H1 (cell line): Measurements from ENCODE around the gene NUDT19. TPM values are rescaled to one million over a fixed set of nuclear protein-coding genes. Genes with fewer than 3 reads are reported as not detected.

Experiments used
- CTCF ChIA-PET: fragments of 300-600 bp; sonication (Branson Sonifier 250); formaldehyde crosslinking; loops from one replicate; lab custom pipeline; 2021; ENCODE audit not compliant: partially characterized antibody; lab: Charles Lee
- POLR2A ChIA-PET: fragments of 300-600 bp; sonication (Branson Sonifier 250); formaldehyde crosslinking; loops from one replicate; lab custom pipeline; 2021; ENCODE audit warnings: inconsistent platforms; ENCODE audit not compliant: partially characterized antibody; lab: Charles Lee
- DNase-seq, 2 experiments: peaks; one replicate each; pipeline versions ENCODE4 v3.0.0 to v3.0.0-alpha.2; 2010 to 2022; ENCODE audit warnings: low spot score in 2 of 2, low read depth in 1 of 2, mixed read lengths in 1 of 2
- FAIRE-seq: peaks from 2 replicates; lab custom pipeline; 2011; peaks lifted over from hg19 to GRCh38; lab: Jason Lieb, UNC
- H2AFZ ChIP-seq: 2 replicates; pipeline ENCODE4 v1.8.1; 2012; ENCODE audit warnings: low read length, inconsistent platforms
- H2AK5ac ChIP-seq: 2 replicates; pipeline ENCODE4 v1.6.1; 2013; ENCODE audit warnings: low read depth, low read length
- H2BK120ac ChIP-seq: replicated peaks from 2 replicates; pipeline ENCODE3; 2013; ENCODE audit warnings: low read depth, low read length, inconsistent platforms
- H2BK12ac ChIP-seq: 2 replicates; pipeline ENCODE4 v1.6.1; 2013; ENCODE audit warnings: low read depth, low read length
- H2BK15ac ChIP-seq: 2 replicates; pipeline ENCODE4 v1.6.1; 2013; ENCODE audit warnings: low read length
- H2BK20ac ChIP-seq: 2 replicates; pipeline ENCODE4 v1.6.1; 2013; ENCODE audit warnings: low read length
- H2BK5ac ChIP-seq: 2 replicates; pipeline ENCODE4 v1.6.1; 2013; ENCODE audit warnings: low read depth, low read length
- H3K14ac ChIP-seq: 2 replicates; pipeline ENCODE4 v1.6.1; 2013; ENCODE audit warnings: inconsistent platforms; ENCODE audit not compliant: insufficient read length
- H3K18ac ChIP-seq: 2 replicates; pipeline ENCODE4 v1.6.1; 2013; ENCODE audit warnings: low read length; ENCODE audit errors: extremely low read depth
- H3K23ac ChIP-seq: 2 replicates; pipeline ENCODE4 v1.6.1; 2013; ENCODE audit warnings: inconsistent platforms; ENCODE audit not compliant: insufficient read length
- H3K23me2 ChIP-seq: 2 replicates; pipeline ENCODE4 v1.6.1; 2013; ENCODE audit warnings: low read depth, low read length
- H3K27ac ChIP-seq: 2 replicates; pipeline ENCODE4 v1.6.1; 2011; ENCODE audit warnings: low read depth, low read length, inconsistent platforms
- H3K27me3 ChIP-seq, 4 experiments: replicated peaks in 1 of 4; 1 replicate in 1 of 4; 2 replicates in 3 of 4; pipeline versions ENCODE4 v1.6.1 to v1.8.1; 2011 to 2013; ENCODE audit warnings: low read length in 3 of 4, mild to moderate bottlenecking in 3 of 4, inconsistent platforms in 2 of 4, mixed read lengths in 2 of 4, moderate library complexity in 1 of 4; ENCODE audit not compliant: control insufficient read depth in 3 of 4, insufficient read depth in 3 of 4; ENCODE audit errors: extremely low read depth in 1 of 4
- H3K36me3 ChIP-seq, 4 experiments: 2 replicates each; pipeline versions ENCODE4 v1.6.1 to v1.8.1; 2011 to 2013; ENCODE audit warnings: mild to moderate bottlenecking in 4 of 4, low read length in 3 of 4, moderate library complexity in 2 of 4, control low read depth in 1 of 4, inconsistent platforms in 1 of 4; ENCODE audit not compliant: insufficient read depth in 4 of 4, control insufficient read depth in 2 of 4
- H3K4ac ChIP-seq: replicated peaks from 2 replicates; pipeline ENCODE3; 2013; ENCODE audit warnings: low read length, low read depth, mixed read lengths, inconsistent platforms; ENCODE audit not compliant: insufficient read length
- H3K4me1 ChIP-seq, 4 experiments: replicated peaks in 1 of 4; 1 replicate in 1 of 4; 2 replicates in 3 of 4; pipeline versions ENCODE4 v1.6.1 to v1.8.1; 2011 to 2013; ENCODE audit warnings: low read length in 3 of 4, inconsistent platforms in 2 of 4, mixed read lengths in 1 of 4; ENCODE audit not compliant: insufficient read depth in 4 of 4, control insufficient read depth in 3 of 4
- H3K4me2 ChIP-seq, 2 experiments: 2 replicates each; pipeline versions ENCODE4 v1.6.1 to v1.8.1; 2011 to 2013; ENCODE audit warnings: low read depth in 2 of 2, low read length in 2 of 2, control low read depth in 1 of 2, inconsistent platforms in 1 of 2, mild to moderate bottlenecking in 1 of 2; ENCODE audit not compliant: insufficient read depth in 1 of 2
- H3K4me3 ChIP-seq, 4 experiments: fragments of 200-600, 300-600 bp in 1 of 4; sonication (generic), shearing (Covaris generic), sonication (Bioruptor Twin) in 1 of 4; 2 replicates each; pipeline versions ENCODE4 v1.5.1 to v1.8.1; 2011 to 2016; ENCODE audit warnings: low read length in 4 of 4, low read depth in 3 of 4, control low read depth in 2 of 4, inconsistent platforms in 2 of 4, mild to moderate bottlenecking in 2 of 4, mixed read lengths in 1 of 4, moderate library complexity in 1 of 4; ENCODE audit not compliant: insufficient read depth in 2 of 4; ENCODE audit errors: extremely low read depth in 1 of 4
- H3K56ac ChIP-seq: replicated peaks from 2 replicates; pipeline ENCODE3; 2013; ENCODE audit warnings: low read depth, mild to moderate bottlenecking, mixed read lengths, low read length, inconsistent platforms; ENCODE audit not compliant: insufficient read length
- H3K79me1 ChIP-seq: 2 replicates; pipeline ENCODE4 v1.6.1; 2013; ENCODE audit warnings: low read depth, low read length, control low read depth
- H3K79me2 ChIP-seq, 2 experiments: 2 replicates each; pipeline versions ENCODE4 v1.6.1 to v1.8.1; 2012 to 2013; ENCODE audit warnings: low read length in 2 of 2, mild to moderate bottlenecking in 2 of 2, inconsistent platforms in 1 of 2; ENCODE audit not compliant: insufficient read depth in 2 of 2, control insufficient read depth in 1 of 2
- H3K9ac ChIP-seq, 4 experiments: replicated peaks in 1 of 4; 1 replicate in 1 of 4; 2 replicates in 3 of 4; pipeline versions ENCODE4 v1.6.1 to v1.8.1; 2011 to 2013; ENCODE audit warnings: low read depth in 3 of 4, low read length in 3 of 4, control low read depth in 2 of 4, mild to moderate bottlenecking in 2 of 4, moderate library complexity in 2 of 4, inconsistent platforms in 1 of 4; ENCODE audit errors: extremely low read depth in 1 of 4
- H3K9me3 ChIP-seq, 2 experiments: 2 replicates each; pipeline versions ENCODE4 v1.6.1 to v1.8.1; 2012 to 2013; ENCODE audit warnings: mild to moderate bottlenecking in 2 of 2, moderate library complexity in 2 of 2, control low read depth in 1 of 2, inconsistent platforms in 1 of 2, low read depth in 1 of 2, low read length in 1 of 2, mixed read lengths in 1 of 2; ENCODE audit not compliant: insufficient read depth in 2 of 2
- H4K20me1 ChIP-seq, 2 experiments: replicated peaks in 1 of 2; 2 replicates each; pipeline versions ENCODE3 to v1.8.1; 2011 to 2013; ENCODE audit warnings: inconsistent platforms in 2 of 2, low read length in 2 of 2, mild to moderate bottlenecking in 1 of 2; ENCODE audit not compliant: insufficient read depth in 2 of 2, control insufficient read depth in 1 of 2
- H4K5ac ChIP-seq: 2 replicates; pipeline ENCODE4 v1.6.1; 2013; ENCODE audit warnings: low read length, low read depth, mixed read lengths, inconsistent platforms; ENCODE audit not compliant: insufficient read length
- H4K8ac ChIP-seq: 2 replicates; pipeline ENCODE4 v1.8.0; 2013; ENCODE audit warnings: mild to moderate bottlenecking, moderate library complexity, low read length, inconsistent platforms; ENCODE audit not compliant: insufficient read depth; ENCODE audit errors: extremely low read depth
- H4K91ac ChIP-seq: replicated peaks from 2 replicates; pipeline ENCODE3; 2013; ENCODE audit warnings: low read length, mixed read lengths, inconsistent platforms; ENCODE audit not compliant: insufficient read length
- BCL11A ChIP-seq, 2 experiments: IDR thresholded peaks; one replicate each; pipeline ENCODE4 v1.6.1; 2011; ENCODE audit warnings: low read depth in 2 of 2, low read length in 2 of 2, mild to moderate bottlenecking in 2 of 2
- CBX8 ChIP-seq: fragments of 300-800, 300-1000 bp; sonication (generic); IDR thresholded peaks from 2 replicates; pipeline ENCODE4 v1.7.1; 2016; ENCODE audit warnings: low read depth, low read length, borderline replicate concordance
- CREB1 ChIP-seq: IDR thresholded peaks from 2 replicates; pipeline ENCODE4 v1.6.1; 2012; ENCODE audit warnings: inconsistent platforms
- CTCF ChIP-seq, 3 experiments: IDR thresholded peaks; 1 replicate in 2 of 3; 2 replicates in 1 of 3; pipeline versions ENCODE4 v1.5.1 to v1.6.1; 2011; ENCODE audit warnings: low read length in 3 of 3, mild to moderate bottlenecking in 3 of 3, inconsistent platforms in 2 of 3, low read depth in 1 of 3, moderate library complexity in 1 of 3; ENCODE audit not compliant: insufficient read depth in 1 of 3; ENCODE audit errors: control extremely low read depth in 1 of 3
- FOSL1 ChIP-seq: IDR thresholded peaks from 2 replicates; pipeline ENCODE4 v1.6.1; 2011; ENCODE audit warnings: mild to moderate bottlenecking, low read depth, low read length, moderate library complexity; ENCODE audit not compliant: insufficient read depth
- KDM1A ChIP-seq: fragments of 200-600, 300-600 bp; sonication (generic); IDR thresholded peaks from 2 replicates; pipeline ENCODE4 v1.7.1; 2016; ENCODE audit warnings: mild to moderate bottlenecking, low read length, borderline replicate concordance
- KDM5A ChIP-seq: fragments of 200-600 bp; IDR thresholded peaks from 2 replicates; pipeline ENCODE4 v1.7.1; 2012; ENCODE audit warnings: mild to moderate bottlenecking, low read length, inconsistent platforms, mixed read lengths
- RAD21 ChIP-seq, 2 experiments: IDR thresholded peaks in 1 of 2; conservative IDR thresholded peaks in 1 of 2; 2 replicates each; pipeline ENCODE4 v1.6.1; 2011; ENCODE audit warnings: low read depth in 2 of 2, low read length in 2 of 2, improper control_type of control experiment in 1 of 2, inconsistent platforms in 1 of 2, mild to moderate bottlenecking in 1 of 2, moderate library complexity in 1 of 2
- RFX5 ChIP-seq: IDR thresholded peaks from 2 replicates; pipeline ENCODE4 v1.6.1; 2011; ENCODE audit warnings: low read depth, low read length, improper control_type of control experiment, borderline replicate concordance
- TAF1 ChIP-seq: IDR thresholded peaks from 2 replicates; pipeline ENCODE4 v1.6.1; 2011; ENCODE audit warnings: mild to moderate bottlenecking, low read depth, low read length
- WGBS, 2 experiments: shearing (Covaris generic) in 1 of 2; methylation state at CpG; one replicate each; pipeline versions ENCODE4 v1.1.6 to v1.1.7; 2013 to 2015; ENCODE audit warnings: low lambda C conversion rate in 2 of 2, mixed read lengths in 2 of 2, inconsistent platforms in 1 of 2, low coverage in 1 of 2, missing lambda C conversion rate in 1 of 2; ENCODE audit not compliant: insufficient replicate concordance in 2 of 2, insufficient coverage in 1 of 2, insufficient read length in 1 of 2; ENCODE audit errors: extremely low coverage in 1 of 2, missing lambda C conversion rate in 1 of 2; 5-methylcytosine and 5-hydroxymethylcytosine counted together
- polyA plus RNA-seq, 7 experiments: library from polyadenylated mRNA; depleted of rRNA in 3 of 7; stranded (reverse) in 5 of 7; unstranded in 2 of 7; fragments of >200 nt in 5 of 7; fragments of 200-250 nt in 2 of 7; gene quantifications; 1 replicate in 5 of 7; 2 replicates in 1 of 7; 4 replicates in 1 of 7; pipeline versions ENCODE4 v1.2.1 to v1.2.3, GENCODE V29; 2011 to 2013; ENCODE audit warnings: missing spikeins in 2 of 7, mixed read lengths in 2 of 7
- total RNA-seq: library from RNA; stranded (reverse); fragmentation: NEBNext Ultra II Directional; extraction: Animal tissue kit (Norgen Biotek cat#: 25700); gene quantifications from 2 replicates; pipeline ENCODE4 v1.2.1, GENCODE V29; 2021
- TF ChIP-seq, protein P1 (sequence below): IDR thresholded peaks from 2 replicates; pipeline ENCODE4 v1.6.1; 2011; ENCODE audit warnings: low read depth, mild to moderate bottlenecking, low read length; ENCODE audit not compliant: insufficient read depth

NUDT19 gene
- total and polyA plus RNA-seq, 2 of the 8 experiments (the other 6 are each of a cell fraction or from before 2014, with no cell fraction given), result 2.0 to 3.3 TPM

GRCh38 chr19:32735936-32736335 is 44.3 kb downstream of the NUDT19 start:
- no peak overlapping the region for H2BK12ac ChIP-seq
- 89% methylated on average over 4 of the region's 4 CpGs; no CpG with 5 or more reads in 1 of the 2 experiments for WGBS, 2 experiments
- no peak overlapping the region for H3K4ac ChIP-seq
- H2AFZ ChIP-seq, result no peak overlapping the region
- no peak overlapping the region for H3K23ac ChIP-seq
- H3K4me2 ChIP-seq, result no peak overlapping the region
- no peak overlapping the region for H2BK5ac ChIP-seq
- H3K27ac ChIP-seq, result no peak overlapping the region
- no peak overlapping the region for H4K8ac ChIP-seq
- FAIRE-seq (no peak), DNase-seq (no peak)
- no peak overlapping the region for H3K9ac ChIP-seq
- H3K14ac ChIP-seq, result no peak overlapping the region
- H3K9me3 ChIP-seq, result no peaks in the 10 kb centered on the region
- no peaks in the 10 kb centered on the region for H3K27me3 ChIP-seq
- no peaks in the 10 kb centered on the region for H3K36me3 ChIP-seq
- ChIA-PET POLR2A (no interaction called here), CTCF (interaction anchor here (0.8 to 1.7 kb wide), 4 partner anchors 13 to 231 kb away, joined by 3 to 5 read pairs (median 4); no protein-coding TSS in a partner anchor)
- no peak overlapping the region for H4K5ac ChIP-seq
- H2AK5ac ChIP-seq, result no peak overlapping the region
- no peaks in the 10 kb centered on the region for H3K23me2 ChIP-seq
- no peak overlapping the region for H4K91ac ChIP-seq
- H3K79me2 ChIP-seq, result no peaks in the 10 kb centered on the region
- no peak overlapping the region for H3K4me3 ChIP-seq
- no peak overlapping the region for H3K56ac ChIP-seq
- H2BK120ac ChIP-seq, result no peak overlapping the region
- H2BK15ac ChIP-seq, result no peak overlapping the region
- H3K18ac ChIP-seq, result no peak overlapping the region
- H3K79me1 ChIP-seq, result no peaks in the 10 kb centered on the region
- no peak overlapping the region for H2BK20ac ChIP-seq
- no peaks in the 10 kb centered on the region for H3K4me1 ChIP-seq
- no peaks in the 10 kb centered on the region for H4K20me1 ChIP-seq
- TF ChIP-seq RFX5 (no peak), CBX8 (no peak), KDM5A (no peak), RAD21 (IDR thresholded peaks at IDR 0.05 in 1 of 2, conservative IDR thresholded peaks at IDR 0.05 in 1 of 2; ENCODE audit: low read depth in 2 of 2, low read length in 2 of 2) (no peak), TAF1 (no peak), KDM1A (no peak), CTCF (IDR thresholded peaks at IDR 0.05; ENCODE audit: control extremely low read depth in 1 of 3, insufficient read depth in 1 of 3, low read depth in 1 of 3, low read length in 3 of 3) (no peak), BCL11A (IDR thresholded peaks at IDR 0.05; ENCODE audit: low read depth in 2 of 2, low read length in 2 of 2) (no peak), CREB1 (no peak), FOSL1 (no peak)
- TF ChIP-seq, protein P1, sequence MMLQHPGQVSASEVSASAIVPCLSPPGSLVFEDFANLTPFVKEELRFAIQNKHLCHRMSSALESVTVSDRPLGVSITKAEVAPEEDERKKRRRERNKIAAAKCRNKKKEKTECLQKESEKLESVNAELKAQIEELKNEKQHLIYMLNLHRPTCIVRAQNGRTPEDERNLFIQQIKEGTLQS, result no peak
